Motor neuron (in vitro differentiated cells): ENCODE data around the gene MUC6. TPM values are rescaled to one million over a fixed set of nuclear protein-coding genes. Genes with fewer than 3 reads are reported as not detected.

Experiments
- ATAC-seq, 8 experiments: fragments of 200-7000 bp; cut with Tn5 transposase; replicated peaks in 6 of 8; 2 replicates each; pipeline ENCODE4 v1.8.0; 2021; ENCODE audit warnings: mild to moderate bottlenecking in 8 of 8, moderate library complexity in 8 of 8
- H3K27ac ChIP-seq, 2 donors: fragments of 250-450 bp; sonication (Bioruptor Pico); 2 replicates each; pipeline ENCODE4 v1.9.0; 2021; ENCODE audit warnings: antibody characterized with exemption in 2 of 2, mild to moderate bottlenecking in 2 of 2, moderate library complexity in 1 of 2
- H3K4me1 ChIP-seq, 2 donors: fragments of 250-450 bp; sonication (Bioruptor Pico); replicated peaks in 1 of 2; 2 replicates each; pipeline ENCODE4 v1.6.1; 2021; ENCODE audit warnings: antibody characterized with exemption in 2 of 2, mild to moderate bottlenecking in 2 of 2, moderate library complexity in 1 of 2
- H3K4me3 ChIP-seq, 5 donors: fragments of 250-450 bp; sonication (Bioruptor Pico); 2 replicates each; pipeline ENCODE4 v1.9.0; 2021; ENCODE audit warnings: antibody characterized with exemption in 5 of 5, mild to moderate bottlenecking in 5 of 5, moderate library complexity in 4 of 5
- WGBS, 10 experiments: fragments of 450-650 bp; shearing (Covaris generic); methylation state at CpG; one replicate each; pipeline ENCODE4 v1.0.0; 2022; 5-methylcytosine and 5-hydroxymethylcytosine counted together
- in situ Hi-C, 9 experiments: fragments of 400-800 bp; cut with MboI; loops; one replicate each; pipeline ENCODE4 v1.15.0; 2021; ENCODE audit warnings: low sequenced_read_pairs in 9 of 9, low pct_unique_long_range_greater_than_20kb in 2 of 9; ENCODE audit not compliant: unreplicated experiment in 9 of 9
- total RNA-seq, 8 experiments: library from RNA; unstranded; fragments of 300-600 nt; gene quantifications; 2 replicates each; pipeline versions ENCODE4 v1.2.3 to v1.2.4, GENCODE V29; 2022

The MUC6 gene
- total RNA-seq, 8 experiments from 2014 or later: under 0.01 to 1.9 (median 0.82) TPM

DNA sequence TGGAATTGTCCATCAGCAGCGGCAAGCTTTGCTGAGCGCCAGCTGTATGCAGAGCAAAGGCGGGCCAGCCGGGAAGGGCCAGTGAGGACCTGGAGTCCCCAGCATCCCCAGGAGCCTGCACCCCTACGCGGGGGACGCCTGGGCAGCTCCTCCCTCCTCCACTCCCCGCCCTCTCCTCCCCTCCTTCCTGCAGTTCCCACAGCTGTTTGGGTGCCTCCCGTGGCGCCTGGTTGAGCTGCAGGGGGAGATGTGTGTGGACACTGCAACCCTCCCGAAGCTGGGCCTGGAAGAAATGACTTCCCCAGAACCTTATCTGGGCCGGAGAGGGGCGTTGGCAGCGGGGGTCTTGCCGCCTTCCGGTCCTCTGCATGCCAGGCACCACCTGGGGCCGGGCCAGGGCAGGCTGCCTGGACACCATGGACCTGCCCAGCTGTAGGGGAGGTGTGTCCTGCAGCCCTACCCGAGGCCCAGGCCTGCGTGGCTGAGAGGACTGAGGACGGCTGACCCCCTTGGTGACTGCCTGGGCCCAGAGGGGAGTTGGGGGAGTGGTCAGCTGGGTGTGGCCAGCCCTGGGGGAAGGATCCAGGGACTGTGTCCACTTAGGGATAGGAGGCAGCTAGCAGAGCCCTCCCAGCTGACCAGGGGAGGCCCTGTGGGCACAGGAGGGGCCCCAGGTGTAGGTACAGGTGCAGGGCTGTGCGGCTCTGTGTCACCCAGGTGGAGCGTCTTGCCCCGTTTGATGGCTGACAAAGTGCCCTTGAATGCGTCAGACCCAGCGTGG is 16.8 kb upstream of the MUC6 start:
- Histone ChIP-seq H3K4me1 (peaks cover 5% of the 10 kb centered on the region in 2 donors), H3K4me3 (no peak overlapping the region), H3K27ac (no peak overlapping the region)
- peak in 5 of 8 experiments; percentile 5 to 60 (median 12) for ATAC-seq
- 57 to 100% (median 93%) methylated on average over 2 to 3 of the region's 25 CpGs; no CpG with 5 or more reads in 7 of the 10 experiments for WGBS, 10 experiments
- in situ Hi-C loops: no loop called here

DNA sequence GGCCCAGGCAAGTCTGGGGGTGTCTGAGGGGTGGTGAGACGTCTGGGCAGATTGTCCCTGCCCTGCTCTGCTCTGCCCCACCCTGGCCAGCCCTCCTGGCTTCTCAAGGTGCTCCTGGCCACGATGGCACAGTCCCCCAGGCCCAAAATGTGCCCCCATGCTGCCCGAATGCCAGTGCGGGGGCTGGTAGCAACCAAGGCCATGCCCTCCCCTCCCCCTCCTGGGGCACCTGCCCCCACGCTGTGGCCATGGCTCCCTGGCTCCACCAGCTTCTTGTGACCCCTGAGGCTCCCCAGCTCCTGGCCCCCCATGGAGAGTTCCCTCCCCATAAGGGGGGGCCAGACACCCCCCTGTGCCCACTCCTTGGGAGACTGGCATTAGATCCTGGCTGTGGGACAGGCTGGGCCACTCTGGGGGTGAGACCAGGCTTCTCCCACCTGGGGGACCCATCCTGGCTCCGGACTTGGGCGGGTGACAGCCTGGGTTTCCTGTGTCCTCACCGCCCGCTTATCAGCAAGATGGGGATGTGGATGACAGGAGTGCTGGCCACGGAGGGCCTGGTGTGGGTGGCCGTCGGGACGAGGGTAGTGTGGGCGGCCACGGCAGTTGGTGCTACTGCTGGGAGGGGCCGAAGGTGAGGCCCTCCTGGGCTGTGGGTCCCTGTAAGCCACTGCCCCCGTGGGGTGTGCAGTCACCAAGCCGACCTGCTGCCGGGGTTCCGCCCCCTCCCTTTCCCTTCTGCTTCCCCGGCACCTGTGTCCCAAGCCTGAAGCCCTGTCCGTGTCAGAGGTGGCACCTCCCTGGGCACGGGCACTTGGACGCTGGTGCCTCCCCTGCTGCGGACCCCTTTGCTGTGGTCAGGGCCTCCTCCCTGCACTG is 15.9 kb upstream of the MUC6 start:
- Histone ChIP-seq H3K4me3 (no peak overlapping the region), H3K27ac (no peak overlapping the region), H3K4me1 (peaks cover 5% of the 10 kb centered on the region in 2 donors)
- 50 to 100% methylated on average over 1 to 2 of the region's 25 CpGs; no CpG with 5 or more reads in 8 of the 10 experiments for WGBS, 10 experiments
- no peak for ATAC-seq
- in situ Hi-C loops: no loop called here

DNA sequence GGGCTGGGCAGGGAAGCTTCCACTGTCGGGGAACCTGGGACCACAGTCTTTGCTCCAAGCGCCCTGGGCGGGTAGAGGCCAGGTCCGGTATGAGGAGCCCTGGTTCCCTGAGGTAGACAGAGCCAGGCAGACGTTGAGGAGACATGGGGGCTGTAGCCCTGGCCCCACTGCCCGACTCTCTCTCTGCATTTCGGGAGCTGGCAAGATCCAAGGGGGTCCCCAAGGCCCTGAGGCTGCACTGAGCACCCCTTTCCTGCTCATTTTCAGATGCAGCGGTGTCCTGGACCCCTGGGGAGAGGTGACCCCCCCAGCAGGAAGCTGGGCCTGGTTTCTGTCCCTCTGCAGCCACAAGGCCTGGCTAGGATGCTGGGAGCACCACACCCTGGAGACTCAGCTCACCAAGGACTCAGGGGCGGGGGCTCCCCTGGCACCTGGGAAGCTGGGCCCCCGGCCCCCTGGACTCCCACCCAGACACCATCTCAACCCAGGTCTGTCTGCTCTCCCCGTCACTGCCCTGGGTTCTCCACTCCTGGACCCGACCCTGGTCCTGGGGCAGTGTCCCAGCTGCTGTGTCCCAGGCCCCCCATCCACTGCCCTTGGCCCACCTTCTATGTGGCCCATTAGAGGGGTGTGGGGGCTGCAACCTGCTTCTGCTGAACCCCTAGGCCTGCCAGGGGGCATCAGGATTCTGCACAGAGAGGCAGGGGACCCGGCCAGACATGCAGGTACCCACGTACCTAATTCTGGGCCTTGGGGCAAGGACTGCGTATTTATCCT is 15.0 kb upstream of the MUC6 start:
- peak in 1 of 8 experiments; percentile 25 for ATAC-seq
- H3K4me3 ChIP-seq: no peak overlapping the region
- peak overlapping the region in 1 of 2 donors; percentile 8 for H3K27ac ChIP-seq
- in situ Hi-C loops: no loop called here
- 13 to 80% (median 60%) methylated on average over 1 to 3 of the region's 15 CpGs; no CpG with 5 or more reads in 7 of the 10 experiments for WGBS, 10 experiments
- peaks cover 5% of the 10 kb centered on the region in 2 donors for H3K4me1 ChIP-seq

DNA sequence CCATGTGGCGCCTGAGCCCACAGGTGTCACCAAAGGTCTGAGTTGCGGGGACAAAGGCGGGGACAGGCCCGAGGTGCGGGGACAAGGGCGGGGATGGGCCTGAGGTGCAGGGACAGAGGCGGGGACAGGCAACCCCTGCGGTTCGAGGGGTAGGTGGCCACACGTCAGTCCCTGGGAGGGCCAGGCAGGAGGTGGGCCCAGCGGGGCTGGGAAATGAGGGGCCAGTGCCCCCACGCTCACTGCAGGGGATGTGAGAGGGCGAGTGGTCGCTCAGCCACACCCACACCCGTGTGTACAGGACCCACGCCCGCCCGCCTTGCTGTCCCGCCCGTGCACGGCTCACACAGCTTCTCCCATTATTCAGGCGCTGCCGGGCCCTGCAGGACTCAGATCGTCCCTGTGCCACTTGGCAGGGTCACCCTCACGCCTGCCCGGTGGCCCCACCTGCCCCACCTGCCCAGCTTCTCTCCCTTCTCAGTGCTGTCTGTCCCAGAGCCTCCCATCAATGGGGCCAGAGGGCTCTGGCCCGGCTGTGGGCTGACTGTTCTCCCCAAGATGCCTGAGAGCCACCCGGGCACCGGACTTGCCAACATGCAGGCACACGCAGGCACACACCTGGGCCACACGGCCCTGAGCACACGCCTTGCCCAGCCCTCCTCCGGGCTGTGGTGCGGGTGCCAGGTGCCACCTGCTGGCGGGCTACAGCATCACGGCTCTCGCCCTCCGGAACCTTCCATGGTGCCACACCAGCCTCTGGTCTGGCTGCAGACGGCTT is 14.2 kb upstream of the MUC6 start:
- WGBS, 10 experiments: 0 to 53% (median 0%) methylated on average over 1 to 3 of the region's 39 CpGs; no CpG with 5 or more reads in 5 of the 10 experiments
- no peak overlapping the region for H3K4me3 ChIP-seq
- H3K27ac ChIP-seq: peak overlapping the region in 1 of 2 donors; percentile 8
- peaks cover 5% of the 10 kb centered on the region in 2 donors for H3K4me1 ChIP-seq
- in situ Hi-C loops: no loop called here
- ATAC-seq: peak; percentile 61 to 96 (median 94)

DNA sequence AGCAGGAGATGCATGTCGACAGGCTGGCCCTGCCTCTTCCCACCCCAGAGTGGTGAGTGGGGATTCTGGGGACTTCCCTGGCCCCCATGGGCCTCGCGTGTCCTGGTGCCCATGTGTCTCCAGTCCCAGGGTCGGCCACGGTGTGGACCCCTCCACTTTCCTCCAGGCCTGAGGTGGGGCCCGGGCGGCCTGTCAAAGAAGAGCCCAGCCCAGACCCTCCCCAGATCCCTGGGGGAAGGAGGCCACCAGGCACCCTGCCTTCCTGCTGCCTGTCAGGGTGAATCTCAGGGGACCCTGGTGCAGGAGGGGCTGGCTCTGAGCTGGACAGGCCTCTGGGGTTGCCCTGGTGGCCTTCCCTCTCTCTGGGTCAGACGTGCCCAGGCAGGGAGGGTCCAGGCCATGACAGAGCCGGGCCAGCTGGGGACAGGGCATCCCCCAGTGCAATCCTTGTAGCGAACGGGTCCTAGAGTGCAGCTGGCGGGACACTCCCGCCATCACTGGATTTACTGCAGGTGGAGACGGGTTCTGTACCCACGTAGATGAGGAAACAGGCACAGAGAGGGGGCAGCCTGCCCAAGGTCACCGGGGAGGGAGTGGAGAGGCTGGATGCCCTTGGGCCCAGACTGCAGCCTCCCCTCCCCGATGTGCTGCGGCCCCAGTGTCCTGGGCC is 13.5 kb upstream of the MUC6 start:
- Histone ChIP-seq H3K4me3 (no peak overlapping the region), H3K27ac (no peak overlapping the region), H3K4me1 (peaks cover 5% of the 10 kb centered on the region in 2 donors)
- ATAC-seq: no peak
- WGBS, 10 experiments: 60 to 81% (median 80%) methylated on average over 1 to 4 of the region's 18 CpGs; no CpG with 5 or more reads in 7 of the 10 experiments
- in situ Hi-C loops: no loop called here

DNA sequence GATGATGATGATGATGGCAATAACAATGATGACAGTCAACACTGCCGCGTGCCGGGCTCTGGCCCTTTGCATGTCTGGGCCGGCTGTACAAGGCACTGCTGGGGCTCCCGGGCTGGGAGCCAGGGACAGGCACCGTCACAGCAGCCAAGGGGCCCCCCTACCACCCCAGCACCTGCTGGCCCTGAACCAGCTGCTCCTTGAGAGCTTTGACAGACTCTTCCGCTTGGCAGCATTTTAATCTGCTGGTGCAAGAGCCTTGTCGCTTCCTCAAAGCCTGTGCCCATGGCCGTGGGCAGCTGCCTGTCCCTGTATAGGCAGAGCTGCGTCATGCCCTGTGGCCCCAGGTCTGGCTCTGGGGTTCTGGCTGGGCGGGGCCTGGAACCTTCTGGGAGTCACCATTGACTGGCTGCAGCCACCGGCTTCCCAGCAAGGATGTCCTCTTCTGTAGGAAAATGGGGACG is 12.9 kb upstream of the MUC6 start:
- 80 to 100% (median 90%) methylated on average over 1 to 4 of the region's 13 CpGs; no CpG with 5 or more reads in 6 of the 10 experiments for WGBS, 10 experiments
- Histone ChIP-seq H3K4me1 (no peaks in the 10 kb centered on the region), H3K4me3 (no peak overlapping the region), H3K27ac (no peak overlapping the region)
- in situ Hi-C loops: no loop called here
- ATAC-seq: no peak

DNA sequence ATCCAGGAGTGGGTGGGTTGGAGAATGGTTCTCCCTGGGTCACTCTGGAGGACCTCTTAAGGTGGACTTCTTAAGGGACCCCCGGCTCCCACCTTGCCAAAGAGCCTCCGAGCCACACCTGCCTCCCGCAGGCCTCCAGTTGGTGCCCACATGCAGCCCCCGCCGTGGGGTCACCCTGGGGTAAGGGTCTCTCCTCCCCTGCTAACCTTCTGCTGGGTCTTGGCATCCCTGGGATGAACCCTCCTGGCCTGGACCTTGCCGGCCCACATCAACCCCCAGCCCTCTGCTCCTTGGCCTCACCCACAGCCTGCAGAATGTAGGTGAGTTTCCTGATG is 12.5 kb upstream of the MUC6 start:
- 55 to 80% methylated on average over 1 to 4 of the region's 6 CpGs; no CpG with 5 or more reads in 8 of the 10 experiments for WGBS, 10 experiments
- Histone ChIP-seq H3K27ac (no peak overlapping the region), H3K4me1 (no peaks in the 10 kb centered on the region), H3K4me3 (no peak overlapping the region)
- ATAC-seq: no peak
- in situ Hi-C loops: no loop called here

DNA sequence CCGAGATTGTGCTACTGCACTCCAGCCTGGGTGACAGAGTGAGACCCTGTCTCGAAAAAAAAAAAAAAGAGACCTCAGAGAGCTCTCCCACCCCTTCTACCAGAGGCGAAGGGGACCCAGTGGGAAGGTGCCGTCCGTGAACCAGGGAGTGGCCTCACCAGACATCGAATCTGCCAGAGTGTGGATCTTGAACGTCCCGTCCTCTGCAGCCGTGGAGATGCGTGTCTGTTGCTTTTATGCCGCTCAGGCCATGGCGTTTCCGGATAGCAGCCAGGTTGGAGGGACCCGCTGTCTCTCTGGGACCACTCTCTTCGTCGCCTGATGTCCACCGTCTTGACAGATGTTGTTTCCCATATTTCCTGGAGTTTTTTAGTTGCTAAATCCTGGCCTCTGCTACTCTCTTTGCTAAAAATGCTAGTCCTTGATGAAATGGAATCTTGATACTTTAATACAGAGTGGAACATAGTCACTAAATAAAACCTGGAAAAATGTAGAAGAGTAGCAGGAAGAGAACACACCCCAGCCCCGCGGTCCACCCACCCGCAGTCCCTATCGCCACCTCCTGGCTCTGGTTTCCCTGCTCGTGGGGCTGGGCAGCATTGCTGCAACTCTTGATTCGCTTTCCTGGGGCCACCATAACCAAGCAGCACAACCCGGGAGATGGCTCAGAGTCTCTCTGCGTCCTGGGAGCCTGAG is 12.0 kb upstream of the MUC6 start:
- no peaks in the 10 kb centered on the region for H3K4me1 ChIP-seq
- no peak overlapping the region for H3K27ac ChIP-seq
- in situ Hi-C loops: no loop called here
- ATAC-seq: no peak
- H3K4me3 ChIP-seq: no peak overlapping the region
- 34 to 100% (median 93%) methylated on average over 1 to 6 of the region's 25 CpGs; no CpG with 5 or more reads in 3 of the 10 experiments for WGBS, 10 experiments

DNA sequence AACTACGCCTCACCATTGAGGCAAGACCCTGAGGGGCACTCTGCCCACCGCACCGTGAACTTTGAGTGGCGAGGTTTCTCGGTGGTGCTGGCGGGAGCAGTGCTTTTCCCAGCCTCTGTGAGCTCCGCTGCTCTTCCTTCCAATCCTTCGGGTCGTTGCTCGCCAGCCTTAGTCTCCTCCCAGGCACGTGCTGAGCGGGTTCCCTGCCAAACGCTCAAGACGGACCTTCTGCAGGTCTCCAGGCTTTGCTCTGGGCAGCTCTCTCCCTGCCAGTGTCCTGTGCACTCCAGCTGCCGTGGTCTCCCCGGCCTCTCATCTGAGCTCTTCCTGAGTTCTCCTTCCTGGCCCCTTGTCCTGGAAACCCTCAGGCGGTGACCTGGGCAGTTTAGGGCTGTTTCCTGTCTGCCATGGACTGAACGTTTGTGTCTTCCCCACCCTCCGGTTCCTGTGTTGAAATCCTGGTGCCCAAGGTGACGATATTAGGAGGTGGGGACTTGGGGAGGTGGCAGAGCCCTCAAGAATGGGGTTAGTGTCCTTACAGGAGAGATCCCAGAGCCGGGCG is 11.2 kb upstream of the MUC6 start:
- no peak for ATAC-seq
- no peak overlapping the region for H3K4me3 ChIP-seq
- in situ Hi-C loops: no loop called here
- H3K4me1 ChIP-seq: no peaks in the 10 kb centered on the region
- WGBS, 10 experiments: 20 to 100% (median 70%) methylated on average over 1 to 7 of the region's 22 CpGs; no CpG with 5 or more reads in 1 of the 10 experiments
- H3K27ac ChIP-seq: no peak overlapping the region

DNA sequence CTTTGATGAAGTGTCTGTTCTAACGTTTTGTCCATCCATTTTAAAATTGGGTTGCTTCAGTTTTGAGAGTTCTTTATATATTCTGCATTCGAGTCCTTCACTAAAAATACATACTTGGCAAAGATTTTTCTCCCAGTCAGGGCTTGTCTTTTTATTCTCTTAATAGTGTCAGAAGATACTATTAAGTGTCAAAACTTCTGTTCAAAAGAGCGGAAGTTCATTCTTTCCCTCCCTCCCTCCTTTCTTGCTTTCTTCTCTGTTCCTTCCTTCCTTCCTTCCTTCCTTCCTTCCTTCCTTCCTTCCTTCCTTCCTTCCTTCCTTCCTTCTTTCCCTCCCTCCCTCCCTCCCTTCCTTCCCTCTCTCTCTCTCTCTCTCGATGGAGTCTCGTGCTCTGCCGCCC is 7.6 kb upstream of the MUC6 start:
- H3K4me3 ChIP-seq: no peak overlapping the region
- in situ Hi-C loops: no loop called here
- no peak for ATAC-seq
- 44 to 100% (median 72%) methylated on average over 1 to 3 of the region's 6 CpGs; no CpG with 5 or more reads in 3 of the 10 experiments for WGBS, 10 experiments
- H3K4me1 ChIP-seq: no peaks in the 10 kb centered on the region
- no peak overlapping the region for H3K27ac ChIP-seq

DNA sequence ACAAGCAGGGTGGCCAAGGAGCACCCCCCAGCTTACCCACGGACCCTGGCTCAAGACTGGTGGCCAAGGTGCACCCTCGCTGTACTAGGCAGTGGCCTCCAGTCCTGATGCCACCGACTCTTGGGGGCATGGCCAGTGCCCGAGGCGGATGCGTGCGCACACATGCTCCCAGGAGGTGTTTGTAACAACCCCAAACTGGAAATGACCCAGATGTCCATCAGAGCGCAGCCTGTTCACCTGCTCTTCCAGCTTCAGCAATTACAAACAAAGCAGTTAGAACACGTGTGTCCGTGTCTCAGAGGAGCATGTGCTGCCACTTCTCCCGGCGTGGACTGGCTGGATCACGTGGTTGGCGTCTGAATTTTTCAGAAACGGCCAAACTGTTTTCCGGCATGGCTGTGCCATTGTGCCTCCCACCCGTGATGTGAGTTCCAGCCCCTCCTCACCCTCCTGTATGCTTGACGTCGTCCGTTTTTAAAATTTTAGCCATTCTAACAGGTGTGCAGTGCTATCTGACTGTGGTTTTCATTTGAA is 7.1 kb upstream of the MUC6 start:
- H3K4me1 ChIP-seq: no peaks in the 10 kb centered on the region
- no peak overlapping the region for H3K27ac ChIP-seq
- H3K4me3 ChIP-seq: no peak overlapping the region
- no peak for ATAC-seq
- in situ Hi-C loops: no loop called here
- WGBS, 10 experiments: 40 to 100% (median 84%) methylated on average over 1 to 13 of the region's 20 CpGs; no CpG with 5 or more reads in 2 of the 10 experiments
